SU-DHL-6 (cell line): ENCODE results near the gene LETM1.

ENCODE experiments used
- H2AFZ ChIP-seq: fragments of 200-600 bp; sonication (generic); 2 replicates; pipeline ENCODE4 v1.6.1; 2014; ENCODE audit warnings: low read depth, mild to moderate bottlenecking, moderate library complexity, mixed read lengths, antibody characterized with exemption, low read length; ENCODE audit not compliant: severe bottlenecking
- H3F3A ChIP-seq: fragments of 200-600 bp; shearing (Covaris generic); 2 replicates; pipeline ENCODE4 v1.6.0; 2016; ENCODE audit warnings: antibody characterized with exemption, mild to moderate bottlenecking; ENCODE audit not compliant: insufficient read depth
- H3K27ac ChIP-seq: fragments of 200-600 bp; sonication (generic); 2 replicates; pipeline ENCODE4 v1.5.1; 2016; ENCODE audit warnings: low read depth, mild to moderate bottlenecking, low read length, moderate library complexity, mixed read lengths
- H3K27me3 ChIP-seq: fragments of 200-600 bp; sonication (generic), shearing (Covaris generic); 2 replicates; pipeline ENCODE4 v1.6.0; 2014; ENCODE audit warnings: mild to moderate bottlenecking, low read length
- H3K36me3 ChIP-seq: fragments of 200-600 bp; sonication (generic); 2 replicates; pipeline ENCODE4 v1.6.1; 2014; ENCODE audit warnings: mild to moderate bottlenecking, low read length, mixed read lengths
- H3K4me2 ChIP-seq: fragments of 300-600, 200-600 bp; shearing (Covaris generic), sonication (generic); 2 replicates; pipeline ENCODE4 v1.6.0; 2014; ENCODE audit warnings: low read length, low read depth, mild to moderate bottlenecking; ENCODE audit not compliant: poor library complexity, severe bottlenecking
- H3K4me3 ChIP-seq: fragments of 200-600 bp; sonication (generic); 2 replicates; pipeline ENCODE4 v1.5.1; 2014; ENCODE audit warnings: antibody characterized with exemption, low read length, mild to moderate bottlenecking, mixed read lengths; ENCODE audit not compliant: insufficient read depth, poor library complexity, severe bottlenecking
- H3K79me2 ChIP-seq: fragments of 200-600 bp; sonication (generic); 2 replicates; pipeline ENCODE4 v1.6.1; 2014; ENCODE audit warnings: mild to moderate bottlenecking, low read length, moderate library complexity; ENCODE audit not compliant: insufficient read depth
- H3K9ac ChIP-seq: fragments of 200-600 bp; sonication (generic); 2 replicates; pipeline ENCODE4 v1.7.0; 2014; ENCODE audit warnings: mild to moderate bottlenecking, low read length
- H3K9me2 ChIP-seq: fragments of 200-600 bp; sonication (generic); replicated peaks from 2 replicates; pipeline ENCODE4 v1.6.1; 2014; ENCODE audit warnings: low read length; ENCODE audit not compliant: insufficient read depth
- H3K9me3 ChIP-seq: fragments of 200-600 bp; sonication (generic); 2 replicates; pipeline ENCODE4 v1.6.1; 2014; ENCODE audit warnings: low read length, mixed read lengths; ENCODE audit not compliant: insufficient read depth
- H4K20me1 ChIP-seq: fragments of 200-600 bp; sonication (generic); 2 replicates; pipeline ENCODE4 v1.6.1; 2014; ENCODE audit warnings: low read depth, mild to moderate bottlenecking, antibody characterized with exemption, low read length, moderate library complexity, mixed read lengths
- CTCF ChIP-seq: fragments of 200-600 bp; sonication (generic); IDR thresholded peaks from one replicate; pipeline ENCODE4 v1.5.1; 2017; ENCODE audit warnings: antibody characterized with exemption, mild to moderate bottlenecking, low read length, moderate library complexity; ENCODE audit not compliant: insufficient read depth, poor library complexity, severe bottlenecking
- EZH2phosphoT487 ChIP-seq: fragments of 200-600 bp; sonication (generic), shearing (Covaris generic); conservative IDR thresholded peaks from 2 replicates; pipeline ENCODE4 v1.6.1; 2018; ENCODE audit warnings: mild to moderate bottlenecking, antibody characterized with exemption, low read length, moderate library complexity, mixed read lengths

Gene LETM1

GRCh38 chr4:1819284-1819683, 36.7 kb downstream of the LETM1 start:
- no peak overlapping the region for H3K4me2 ChIP-seq
- H3K36me3 ChIP-seq, result no peaks in the 10 kb centered on the region; the same call in 1 of the 2 replicates
- H3K27me3 ChIP-seq, result no peaks in the 10 kb centered on the region

GRCh38 chr4:1815997-1816860, 39.7 kb downstream of the LETM1 start:
- TF ChIP-seq CTCF (no peak), EZH2phosphoT487 (no peak)
- no peak overlapping the region for H3K27ac ChIP-seq
- H3F3A ChIP-seq, result no peaks in the 10 kb centered on the region
- H4K20me1 ChIP-seq, result no peaks in the 10 kb centered on the region
- no peak overlapping the region for H3K4me2 ChIP-seq
- H3K9me2 ChIP-seq, result no peaks in the 10 kb centered on the region
- H2AFZ ChIP-seq, result no peak overlapping the region
- H3K4me3 ChIP-seq, result no peak overlapping the region
- no peaks in the 10 kb centered on the region for H3K9me3 ChIP-seq
- H3K36me3 ChIP-seq, result no peaks in the 10 kb centered on the region; the same call in 1 of the 2 replicates
- H3K79me2 ChIP-seq, result no peaks in the 10 kb centered on the region
- H3K27me3 ChIP-seq, result no peaks in the 10 kb centered on the region
- H3K9ac ChIP-seq, result no peak overlapping the region

More at GRCh38 chr4:1819284-1819683, 36.7 kb downstream of the LETM1 start:
- Histone ChIP-seq H3K9me3 (no peaks in the 10 kb centered on the region), H3K4me3 (no peak overlapping the region), H4K20me1 (no peaks in the 10 kb centered on the region), H3K27ac (no peak overlapping the region), H3K79me2 (no peaks in the 10 kb centered on the region), H2AFZ (no peak overlapping the region), H3K9me2 (no peaks in the 10 kb centered on the region), H3K9ac (no peak overlapping the region), H3F3A (no peaks in the 10 kb centered on the region)
- no peak for TF ChIP-seq CTCF
- TF ChIP-seq EZH2phosphoT487, result no peak

GRCh38 chr4:1815096-1815996, 40.6 kb downstream of the LETM1 start:
- Histone ChIP-seq H3K27me3 (no peaks in the 10 kb centered on the region), H3K4me3 (no peak overlapping the region), H2AFZ (no peak overlapping the region), H3K4me2 (no peak overlapping the region), H3K9ac (no peak overlapping the region), H3K9me3 (no peaks in the 10 kb centered on the region), H3F3A (no peaks in the 10 kb centered on the region), H3K9me2 (no peaks in the 10 kb centered on the region), H3K36me3 (no peaks in the 10 kb centered on the region; the same call in 1 of the 2 replicates), H3K27ac (no peak overlapping the region), H4K20me1 (no peaks in the 10 kb centered on the region), H3K79me2 (no peaks in the 10 kb centered on the region)
- TF ChIP-seq CTCF, result no peak
- no peak for TF ChIP-seq EZH2phosphoT487
